ENCODE results near the gene CAPN10.

GRCh38 chr2:240622060-240622411 lies 35.5 kb downstream of the CAPN10 start:
- TF ChIP-seq CTCF (IDR thresholded peaks at IDR 0.05), result no peak
- no peak for TF ChIP-seq POLR2A (IDR thresholded peaks at IDR 0.05)
